GM12878 (cell line): ENCODE measurements around the gene SUMF1. TPM values are rescaled to one million over a fixed set of nuclear protein-coding genes. Genes with fewer than 3 reads are reported as not detected.

ENCODE experiments used
- ATAC-seq: fragments of 200-7000 bp; cut with Tn5 transposase; 3 replicates; pipeline ENCODE4 v1.9.1; 2020; ENCODE audit warnings: mild to moderate bottlenecking, moderate library complexity
- BruUV-seq: library from RNA; stranded (reverse); fragments of 400-500 nt; replicated peaks from 2 replicates; lab custom pipeline; 2021; lab: Mats Ljungman, UMichigan
- CTCF ChIA-PET: fragments of 300-600 bp; sonication (Branson Sonifier 250); formaldehyde crosslinking; extraction: SDS; loops from one replicate; lab custom pipeline; 2021; ENCODE audit warnings: inconsistent platforms; lab: Yijun Ruan, JAX
- POLR2A ChIA-PET: fragments of 350-600 bp; formaldehyde crosslinking; extraction: SDS; loops from one replicate; lab custom pipeline; 2021; ENCODE audit warnings: inconsistent platforms; lab: Charles Lee
- RAD21 ChIA-PET: fragments of 300-600 bp; sonication (Branson Sonifier 250); formaldehyde crosslinking; loops from one replicate; lab custom pipeline; 2023; ENCODE audit warnings: antibody characterized with exemption; ENCODE audit not compliant: unreplicated experiment; lab: Charles Lee
- SMC1A ChIA-PET: fragments of 300-600 bp; sonication (Branson Sonifier 250); formaldehyde crosslinking; loops from one replicate; lab custom pipeline; 2023; ENCODE audit not compliant: unreplicated experiment, uncharacterized antibody; lab: Charles Lee
- DNase-seq: peaks from one replicate; pipeline ENCODE4 v3.0.0-alpha.2; 2011; ENCODE audit warnings: low read depth, low spot score
- FAIRE-seq: peaks from 3 replicates; lab custom pipeline; 2011; peaks lifted over from hg19 to GRCh38; lab: Jason Lieb, UNC
- H2AFZ ChIP-seq: 2 replicates; pipeline ENCODE4 v1.6.0; 2011; ENCODE audit warnings: low read depth, low read length, control low read depth; ENCODE audit not compliant: control insufficient read depth
- H3K27ac ChIP-seq: 2 replicates; pipeline ENCODE4 v1.5.1; 2011; ENCODE audit warnings: control low read depth; ENCODE audit not compliant: control insufficient read depth, insufficient read depth
- H3K27me3 ChIP-seq, 2 experiments: replicated peaks in 1 of 2; 2 replicates each; pipeline versions ENCODE4 v1.6.0 to v1.6.1; 2011; ENCODE audit warnings: low read length in 1 of 2; ENCODE audit not compliant: control insufficient read depth in 2 of 2, insufficient read depth in 2 of 2
- H3K36me3 ChIP-seq, 2 experiments: 2 replicates each; pipeline ENCODE4 v1.5.1; 2011; ENCODE audit warnings: low read length in 1 of 2; ENCODE audit not compliant: control insufficient read depth in 2 of 2, insufficient read depth in 2 of 2
- H3K4me1 ChIP-seq: 2 replicates; pipeline ENCODE4 v1.6.1; 2011; ENCODE audit warnings: mild to moderate bottlenecking, low read length, moderate library complexity, mixed read lengths; ENCODE audit not compliant: control insufficient read depth, insufficient read depth
- H3K4me2 ChIP-seq: 2 replicates; pipeline ENCODE4 v1.6.0; 2011; ENCODE audit warnings: control low read depth; ENCODE audit not compliant: control insufficient read depth, insufficient read depth
- H3K4me3 ChIP-seq: fragments of 200-600 bp; sonication (generic); 2 replicates; pipeline ENCODE4 v1.5.1; 2016
- H3K79me2 ChIP-seq: 2 replicates; pipeline ENCODE4 v1.6.0; 2011; ENCODE audit warnings: low read length; ENCODE audit not compliant: control insufficient read depth, insufficient read depth
- H3K9ac ChIP-seq: 2 replicates; pipeline ENCODE4 v1.8.0; 2011; ENCODE audit warnings: low read length, control low read depth, mixed read lengths; ENCODE audit not compliant: control insufficient read depth, insufficient read depth
- H3K9me3 ChIP-seq: replicated peaks from 3 replicates; pipeline ENCODE4 v1.5.1; 2011; ENCODE audit warnings: mild to moderate bottlenecking, low read length; ENCODE audit not compliant: control insufficient read depth, insufficient read depth
- H4K20me1 ChIP-seq: 2 replicates; pipeline ENCODE4 v1.6.0; 2011; ENCODE audit not compliant: control insufficient read depth, insufficient read depth
- ATF7 ChIP-seq: fragments of 450-650 bp; IDR thresholded peaks from 2 replicates; pipeline ENCODE4 v1.6.1; 2016; ENCODE audit warnings: low read depth, mild to moderate bottlenecking
- BACH1 ChIP-seq: fragments of 450-650 bp; IDR thresholded peaks from 2 replicates; pipeline ENCODE4 v1.6.1; 2017; ENCODE audit warnings: mild to moderate bottlenecking, borderline replicate concordance
- JUNB ChIP-seq: IDR thresholded peaks from 2 replicates; pipeline ENCODE4 v1.6.1; 2016; ENCODE audit warnings: antibody characterized with exemption, mild to moderate bottlenecking
- KDM1A ChIP-seq: fragments of 200-600 bp; sonication (generic); IDR thresholded peaks from 2 replicates; pipeline ENCODE4 v1.6.1; 2016; ENCODE audit warnings: borderline replicate concordance
- MXI1 ChIP-seq: fragments of 150-350 bp; IDR thresholded peaks from 2 replicates; pipeline ENCODE4 v1.6.1; 2011; ENCODE audit warnings: low read depth, mild to moderate bottlenecking, inconsistent platforms, low read length, improper control_type of control experiment
- NR2F1 ChIP-seq: fragments of 450-650 bp; conservative IDR thresholded peaks from 2 replicates; pipeline ENCODE4 v1.6.1; 2017; ENCODE audit warnings: mild to moderate bottlenecking
- RB1 ChIP-seq: fragments of 450-650 bp; formaldehyde crosslinking; IDR thresholded peaks from 2 replicates; pipeline ENCODE4 v1.6.1; 2017; ENCODE audit warnings: mild to moderate bottlenecking, borderline replicate concordance
- STAT1 ChIP-seq: fragments of 450-650 bp; conservative IDR thresholded peaks from 2 replicates; pipeline ENCODE4 v1.6.1; 2014; ENCODE audit warnings: antibody characterized with exemption, mild to moderate bottlenecking
- YBX1 ChIP-seq: fragments of 450-650 bp; IDR thresholded peaks from 2 replicates; pipeline ENCODE4 v1.6.1; 2016; ENCODE audit warnings: antibody characterized with exemption
- WGBS: methylation state at CpG from one replicate; pipeline ENCODE4 v1.1.6; 2016; ENCODE audit warnings: low lambda C conversion rate; ENCODE audit not compliant: insufficient replicate concordance, insufficient coverage; ENCODE audit errors: missing lambda C conversion rate; 5-methylcytosine and 5-hydroxymethylcytosine counted together
- in situ Hi-C: fragments of 300-500 bp; cut with MboI; formaldehyde crosslinking; loops from 9 replicates; pipeline ENCODE4 v1.14.3; 2018; ENCODE audit warnings: mixed read lengths
- intact Hi-C: fragments of 100-400 bp; cut with micrococcal nuclease; formaldehyde crosslinking; loops from one replicate; pipeline ENCODE4 v1.14.2; 2022; ENCODE audit not compliant: unreplicated experiment
- polyA plus RNA-seq, 11 experiments: library from polyadenylated mRNA; depleted of rRNA in 4 of 11; unstranded in 6 of 11; stranded (reverse) in 5 of 11; fragments of >200 nt; fragmentation: Nextera tagmentation in 4 of 11; fragmentation: Illumina TruSeq in 1 of 11; extraction: Ambion mirVana in 4 of 11; extraction: Trizol in 1 of 11; gene quantifications; 1 replicate in 1 of 11; 2 replicates in 10 of 11; pipeline versions ENCODE4 v1.2.1 to v1.2.3, GENCODE V29; 2011 to 2016; ENCODE audit warnings: inconsistent platforms in 2 of 11, missing spikeins in 2 of 11, low read depth in 1 of 11
- total RNA-seq, 4 experiments: library from RNA; depleted of rRNA in 3 of 4; stranded (reverse); fragments of >200 nt in 3 of 4; fragmentation: Illumina TruSeq in 1 of 4; extraction: Trizol in 1 of 4; gene quantifications; 2 replicates each; pipeline versions ENCODE4 v1.2.1 to v1.2.3, GENCODE V29; 2013 to 2021
- TF ChIP-seq, protein P1 (sequence below): fragments of 450-650 bp; IDR thresholded peaks from 2 replicates; pipeline ENCODE4 v1.6.1; 2017; ENCODE audit warnings: low read depth, mild to moderate bottlenecking, moderate library complexity
- TF ChIP-seq, protein P2 (sequence below): IDR thresholded peaks from 2 replicates; pipeline ENCODE4 v1.6.1; 2012; ENCODE audit warnings: mild to moderate bottlenecking, low read depth, low read length
- TF ChIP-seq, protein P3 (sequence below): fragments of 450-650 bp; IDR thresholded peaks from 2 replicates; pipeline ENCODE4 v1.6.1; 2017; ENCODE audit warnings: mild to moderate bottlenecking, moderate library complexity
- TF ChIP-seq, protein P4 (sequence below): IDR thresholded peaks from 2 replicates; pipeline ENCODE4 v1.6.1; 2011; ENCODE audit warnings: borderline replicate concordance, low read depth, mild to moderate bottlenecking, moderate library complexity, low read length; ENCODE audit not compliant: insufficient read depth, poor library complexity, severe bottlenecking

Gene SUMF1
- total and polyA plus RNA-seq, 10 of the 15 experiments (the other 5 are each of a cell fraction or from before 2014, with no cell fraction given), result 3.2 to 14.3 (median 8.5) TPM

DNA sequence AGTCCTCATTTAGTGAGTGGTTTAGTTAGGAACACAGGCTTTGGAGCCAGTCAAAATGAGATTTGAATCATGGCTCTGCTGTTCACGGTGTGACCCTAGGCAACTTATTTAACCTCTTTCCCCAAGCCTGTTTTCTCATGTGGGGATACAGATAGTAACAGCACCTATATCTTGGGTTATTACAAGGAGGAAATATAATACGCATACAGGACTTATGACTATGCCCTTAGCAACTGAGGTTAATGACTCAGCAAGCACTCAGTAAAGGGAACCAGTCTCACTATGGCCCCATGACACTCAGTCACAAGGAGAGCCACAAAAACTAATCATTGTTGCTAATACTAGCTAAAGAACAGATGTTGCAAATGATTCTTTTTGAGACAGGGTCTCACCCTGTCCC lies 45.9 kb downstream of the SUMF1 start:
- FAIRE-seq, result peak; percentile 73
- TF ChIP-seq, protein P1, sequence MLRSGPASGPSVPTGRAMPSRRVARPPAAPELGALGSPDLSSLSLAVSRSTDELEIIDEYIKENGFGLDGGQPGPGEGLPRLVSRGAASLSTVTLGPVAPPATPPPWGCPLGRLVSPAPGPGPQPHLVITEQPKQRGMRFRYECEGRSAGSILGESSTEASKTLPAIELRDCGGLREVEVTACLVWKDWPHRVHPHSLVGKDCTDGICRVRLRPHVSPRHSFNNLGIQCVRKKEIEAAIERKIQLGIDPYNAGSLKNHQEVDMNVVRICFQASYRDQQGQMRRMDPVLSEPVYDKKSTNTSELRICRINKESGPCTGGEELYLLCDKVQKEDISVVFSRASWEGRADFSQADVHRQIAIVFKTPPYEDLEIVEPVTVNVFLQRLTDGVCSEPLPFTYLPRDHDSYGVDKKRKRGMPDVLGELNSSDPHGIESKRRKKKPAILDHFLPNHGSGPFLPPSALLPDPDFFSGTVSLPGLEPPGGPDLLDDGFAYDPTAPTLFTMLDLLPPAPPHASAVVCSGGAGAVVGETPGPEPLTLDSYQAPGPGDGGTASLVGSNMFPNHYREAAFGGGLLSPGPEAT, result peak; percentile 60; the same call in 1 of the 2 replicates
- TF ChIP-seq, protein P2, sequence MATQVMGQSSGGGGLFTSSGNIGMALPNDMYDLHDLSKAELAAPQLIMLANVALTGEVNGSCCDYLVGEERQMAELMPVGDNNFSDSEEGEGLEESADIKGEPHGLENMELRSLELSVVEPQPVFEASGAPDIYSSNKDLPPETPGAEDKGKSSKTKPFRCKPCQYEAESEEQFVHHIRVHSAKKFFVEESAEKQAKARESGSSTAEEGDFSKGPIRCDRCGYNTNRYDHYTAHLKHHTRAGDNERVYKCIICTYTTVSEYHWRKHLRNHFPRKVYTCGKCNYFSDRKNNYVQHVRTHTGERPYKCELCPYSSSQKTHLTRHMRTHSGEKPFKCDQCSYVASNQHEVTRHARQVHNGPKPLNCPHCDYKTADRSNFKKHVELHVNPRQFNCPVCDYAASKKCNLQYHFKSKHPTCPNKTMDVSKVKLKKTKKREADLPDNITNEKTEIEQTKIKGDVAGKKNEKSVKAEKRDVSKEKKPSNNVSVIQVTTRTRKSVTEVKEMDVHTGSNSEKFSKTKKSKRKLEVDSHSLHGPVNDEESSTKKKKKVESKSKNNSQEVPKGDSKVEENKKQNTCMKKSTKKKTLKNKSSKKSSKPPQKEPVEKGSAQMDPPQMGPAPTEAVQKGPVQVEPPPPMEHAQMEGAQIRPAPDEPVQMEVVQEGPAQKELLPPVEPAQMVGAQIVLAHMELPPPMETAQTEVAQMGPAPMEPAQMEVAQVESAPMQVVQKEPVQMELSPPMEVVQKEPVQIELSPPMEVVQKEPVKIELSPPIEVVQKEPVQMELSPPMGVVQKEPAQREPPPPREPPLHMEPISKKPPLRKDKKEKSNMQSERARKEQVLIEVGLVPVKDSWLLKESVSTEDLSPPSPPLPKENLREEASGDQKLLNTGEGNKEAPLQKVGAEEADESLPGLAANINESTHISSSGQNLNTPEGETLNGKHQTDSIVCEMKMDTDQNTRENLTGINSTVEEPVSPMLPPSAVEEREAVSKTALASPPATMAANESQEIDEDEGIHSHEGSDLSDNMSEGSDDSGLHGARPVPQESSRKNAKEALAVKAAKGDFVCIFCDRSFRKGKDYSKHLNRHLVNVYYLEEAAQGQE, result no peak
- TF ChIP-seq MXI1, result 0 out of 2 replicates have a peak, but pooled peaks have one; percentile 28
- TF ChIP-seq, protein P3, sequence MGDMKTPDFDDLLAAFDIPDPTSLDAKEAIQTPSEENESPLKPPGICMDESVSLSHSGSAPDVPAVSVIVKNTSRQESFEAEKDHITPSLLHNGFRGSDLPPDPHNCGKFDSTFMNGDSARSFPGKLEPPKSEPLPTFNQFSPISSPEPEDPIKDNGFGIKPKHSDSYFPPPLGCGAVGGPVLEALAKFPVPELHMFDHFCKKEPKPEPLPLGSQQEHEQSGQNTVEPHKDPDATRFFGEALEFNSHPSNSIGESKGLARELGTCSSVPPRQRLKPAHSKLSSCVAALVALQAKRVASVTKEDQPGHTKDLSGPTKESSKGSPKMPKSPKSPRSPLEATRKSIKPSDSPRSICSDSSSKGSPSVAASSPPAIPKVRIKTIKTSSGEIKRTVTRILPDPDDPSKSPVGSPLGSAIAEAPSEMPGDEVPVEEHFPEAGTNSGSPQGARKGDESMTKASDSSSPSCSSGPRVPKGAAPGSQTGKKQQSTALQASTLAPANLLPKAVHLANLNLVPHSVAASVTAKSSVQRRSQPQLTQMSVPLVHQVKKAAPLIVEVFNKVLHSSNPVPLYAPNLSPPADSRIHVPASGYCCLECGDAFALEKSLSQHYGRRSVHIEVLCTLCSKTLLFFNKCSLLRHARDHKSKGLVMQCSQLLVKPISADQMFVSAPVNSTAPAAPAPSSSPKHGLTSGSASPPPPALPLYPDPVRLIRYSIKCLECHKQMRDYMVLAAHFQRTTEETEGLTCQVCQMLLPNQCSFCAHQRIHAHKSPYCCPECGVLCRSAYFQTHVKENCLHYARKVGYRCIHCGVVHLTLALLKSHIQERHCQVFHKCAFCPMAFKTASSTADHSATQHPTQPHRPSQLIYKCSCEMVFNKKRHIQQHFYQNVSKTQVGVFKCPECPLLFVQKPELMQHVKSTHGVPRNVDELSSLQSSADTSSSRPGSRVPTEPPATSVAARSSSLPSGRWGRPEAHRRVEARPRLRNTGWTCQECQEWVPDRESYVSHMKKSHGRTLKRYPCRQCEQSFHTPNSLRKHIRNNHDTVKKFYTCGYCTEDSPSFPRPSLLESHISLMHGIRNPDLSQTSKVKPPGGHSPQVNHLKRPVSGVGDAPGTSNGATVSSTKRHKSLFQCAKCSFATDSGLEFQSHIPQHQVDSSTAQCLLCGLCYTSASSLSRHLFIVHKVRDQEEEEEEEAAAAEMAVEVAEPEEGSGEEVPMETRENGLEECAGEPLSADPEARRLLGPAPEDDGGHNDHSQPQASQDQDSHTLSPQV, result no peak
- TF ChIP-seq STAT1, result no peak
- TF ChIP-seq KDM1A, result no peak
- peak; percentile 49; the same call in 1 of the 2 replicates for TF ChIP-seq ATF7
- peak; percentile 22; the same call in 1 of the 2 replicates for TF ChIP-seq JUNB
- peak; percentile 81; the same call in 1 of the 2 replicates for TF ChIP-seq BACH1
- peak; percentile 49; the same call in 1 of the 2 replicates for TF ChIP-seq NR2F1
- TF ChIP-seq, protein P4, sequence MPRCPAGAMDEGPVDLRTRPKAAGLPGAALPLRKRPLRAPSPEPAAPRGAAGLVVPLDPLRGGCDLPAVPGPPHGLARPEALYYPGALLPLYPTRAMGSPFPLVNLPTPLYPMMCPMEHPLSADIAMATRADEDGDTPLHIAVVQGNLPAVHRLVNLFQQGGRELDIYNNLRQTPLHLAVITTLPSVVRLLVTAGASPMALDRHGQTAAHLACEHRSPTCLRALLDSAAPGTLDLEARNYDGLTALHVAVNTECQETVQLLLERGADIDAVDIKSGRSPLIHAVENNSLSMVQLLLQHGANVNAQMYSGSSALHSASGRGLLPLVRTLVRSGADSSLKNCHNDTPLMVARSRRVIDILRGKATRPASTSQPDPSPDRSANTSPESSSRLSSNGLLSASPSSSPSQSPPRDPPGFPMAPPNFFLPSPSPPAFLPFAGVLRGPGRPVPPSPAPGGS, result peak; percentile 88
- TF ChIP-seq RB1, result no peak
- TF ChIP-seq YBX1, result no peak

More for the DNA sequence above, 45.9 kb downstream of the SUMF1 start:
- intact Hi-C loops (no loop called here), in situ Hi-C loops (no loop called here)
- Histone ChIP-seq H3K27me3 (no peaks in the 10 kb centered on the region), H3K4me3 (no peak overlapping the region), H3K27ac (no peak overlapping the region; the same call in 1 of the 2 replicates), H3K9ac (no peak overlapping the region), H3K4me1 (peaks cover 1% of the 10 kb centered on the region), H3K36me3 (no peaks in the 10 kb centered on the region; a peak in 1 of 4 replicates), H2AFZ (no peak overlapping the region), H3K79me2 (no peaks in the 10 kb centered on the region), H4K20me1 (no peaks in the 10 kb centered on the region), H3K9me3 (peaks cover under 1% of the 10 kb centered on the region; the same call in 2 of the 3 replicates), H3K4me2 (no peak overlapping the region)
- CTCF ChIA-PET, result interaction anchor here (0.9 to 1.1 kb wide), 2 partner anchors 71 to 211 kb away, joined by 3 read pairs; no protein-coding TSS in a partner anchor
- no TSS peak for BruUV-seq
- 2% methylated on average over 2 of the region's 2 CpGs for WGBS
- ATAC-seq (peak; percentile 85), DNase-seq (no peak)
- POLR2A ChIA-PET, result no interaction called here
- SMC1A ChIA-PET, result interaction anchor here (1.0 to 1.8 kb wide), 3 partner anchors 10 to 85 kb away, joined by 3 to 9 read pairs (median 3); no protein-coding TSS in a partner anchor
- RAD21 ChIA-PET, result interaction anchor here (1.4 to 1.9 kb wide), 2 partner anchors 74 to 83 kb away, joined by 3 to 5 read pairs; no protein-coding TSS in a partner anchor
